Astrocyte of the spinal cord (primary cell): ENCODE data around the gene TSPAN13.

ENCODE experiments used
- DNase-seq: peaks from one replicate; pipeline ENCODE4 v3.0.0; 2011; ENCODE audit warnings: low read depth, low spot score
- H3K4me3 ChIP-seq: 2 replicates; pipeline ENCODE4 v1.5.1; 2011; ENCODE audit warnings: low read depth, mild to moderate bottlenecking, low read length, moderate library complexity
- in situ Hi-C: cut with HindIII; loops from 2 replicates; pipeline ENCODE4 v1.10.0; 2017; ENCODE audit warnings: low sequenced_read_pairs
- TF ChIP-seq, protein P1 (sequence below): IDR thresholded peaks from 2 replicates; pipeline ENCODE4 v1.5.1; 2012; ENCODE audit warnings: low read depth, mild to moderate bottlenecking, low read length, inconsistent platforms

The TSPAN13 gene

DNA sequence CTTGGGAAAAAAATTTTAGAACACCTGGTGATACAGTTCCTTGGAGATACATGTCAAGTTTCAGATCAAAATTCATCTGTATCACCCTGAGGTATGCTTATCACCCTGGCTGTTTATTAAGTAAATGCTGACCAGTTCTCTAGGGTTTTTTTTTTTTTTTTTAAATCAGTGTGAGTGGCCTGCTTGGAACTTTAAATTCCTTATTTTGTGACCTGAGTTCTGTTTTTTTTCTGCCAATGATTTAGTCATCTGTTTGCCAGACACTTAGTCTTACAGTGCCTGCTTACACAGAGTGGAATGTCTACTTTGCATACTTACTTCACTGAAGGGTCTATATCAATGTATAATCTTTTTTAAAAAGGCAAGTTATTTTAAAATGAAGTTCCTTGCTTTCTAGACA, 1.8 kb downstream of the TSPAN13 start:
- in situ Hi-C loops, result no loop called here
- no peak overlapping the region for H3K4me3 ChIP-seq
- TF ChIP-seq, protein P1, sequence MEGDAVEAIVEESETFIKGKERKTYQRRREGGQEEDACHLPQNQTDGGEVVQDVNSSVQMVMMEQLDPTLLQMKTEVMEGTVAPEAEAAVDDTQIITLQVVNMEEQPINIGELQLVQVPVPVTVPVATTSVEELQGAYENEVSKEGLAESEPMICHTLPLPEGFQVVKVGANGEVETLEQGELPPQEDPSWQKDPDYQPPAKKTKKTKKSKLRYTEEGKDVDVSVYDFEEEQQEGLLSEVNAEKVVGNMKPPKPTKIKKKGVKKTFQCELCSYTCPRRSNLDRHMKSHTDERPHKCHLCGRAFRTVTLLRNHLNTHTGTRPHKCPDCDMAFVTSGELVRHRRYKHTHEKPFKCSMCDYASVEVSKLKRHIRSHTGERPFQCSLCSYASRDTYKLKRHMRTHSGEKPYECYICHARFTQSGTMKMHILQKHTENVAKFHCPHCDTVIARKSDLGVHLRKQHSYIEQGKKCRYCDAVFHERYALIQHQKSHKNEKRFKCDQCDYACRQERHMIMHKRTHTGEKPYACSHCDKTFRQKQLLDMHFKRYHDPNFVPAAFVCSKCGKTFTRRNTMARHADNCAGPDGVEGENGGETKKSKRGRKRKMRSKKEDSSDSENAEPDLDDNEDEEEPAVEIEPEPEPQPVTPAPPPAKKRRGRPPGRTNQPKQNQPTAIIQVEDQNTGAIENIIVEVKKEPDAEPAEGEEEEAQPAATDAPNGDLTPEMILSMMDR, result no peak
- peak; percentile 20 for DNase-seq

DNA sequence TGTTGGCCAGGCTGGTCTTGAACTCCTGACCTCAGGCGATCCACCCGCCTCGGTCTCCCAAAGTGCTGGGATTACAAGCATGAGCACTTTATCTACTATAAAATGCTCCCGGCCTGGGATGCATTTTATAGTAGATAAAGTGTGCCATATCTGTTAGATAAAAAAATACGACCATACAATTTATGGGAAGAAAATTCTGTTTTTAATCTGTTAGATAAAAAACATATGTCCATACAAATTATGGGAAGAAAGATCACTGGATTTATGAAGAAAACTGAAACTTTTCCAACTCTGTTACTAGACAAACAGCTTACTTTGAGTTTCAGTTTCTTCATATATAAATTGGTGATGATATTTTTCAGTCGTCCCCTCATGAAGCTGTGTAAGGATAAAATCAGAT, 4.5 kb downstream of the TSPAN13 start:
- in situ Hi-C loops, result no loop called here
- TF ChIP-seq, protein P1, result no peak
- DNase-seq, result no peak
- no peak overlapping the region for H3K4me3 ChIP-seq

DNA sequence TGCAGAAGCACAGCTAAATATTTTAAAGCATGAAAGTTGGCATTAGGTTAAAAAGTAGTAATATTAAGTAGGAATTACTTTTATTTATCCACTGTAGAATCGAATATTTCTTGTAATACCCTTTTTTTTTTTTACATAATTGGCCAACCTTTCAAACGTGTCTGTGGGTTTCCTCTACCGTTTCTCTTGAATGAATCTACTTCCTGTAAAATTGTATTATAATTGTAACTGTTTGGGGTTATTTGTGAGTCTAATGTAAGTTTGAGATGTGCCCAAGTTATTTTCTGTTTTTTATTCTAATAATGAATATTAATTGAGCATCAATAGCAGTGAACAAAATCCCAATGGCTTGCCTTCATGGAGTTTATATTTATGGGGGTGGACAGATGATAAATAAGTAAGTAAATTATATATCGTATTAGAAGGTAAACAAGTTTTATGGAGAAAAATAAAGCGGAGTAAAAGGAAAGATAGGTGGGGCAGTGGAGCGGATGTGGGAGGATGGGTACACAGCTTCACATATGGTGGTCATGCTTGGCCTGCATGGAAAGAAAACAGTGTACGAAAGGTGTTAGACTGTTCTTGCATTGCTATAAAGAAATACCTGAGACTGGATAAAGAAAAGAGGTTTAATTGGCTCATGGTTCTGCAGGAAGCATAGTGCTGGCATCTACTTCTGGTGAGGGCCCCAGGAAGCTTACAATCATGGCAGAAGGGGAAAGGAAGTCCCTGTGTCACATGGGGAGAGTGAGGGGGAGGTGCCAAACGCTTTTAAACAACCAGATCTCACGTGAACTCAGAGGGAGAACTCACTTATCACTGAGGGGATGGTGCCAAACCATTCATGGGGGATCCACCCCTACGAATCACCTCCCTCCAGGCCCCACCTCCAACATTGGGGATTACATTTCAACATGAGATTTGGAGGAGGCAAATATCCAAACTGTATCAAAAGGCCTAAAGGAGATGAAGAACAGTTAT, 5.4 kb downstream of the TSPAN13 start:
- TF ChIP-seq, protein P1, result no peak
- H3K4me3 ChIP-seq, result no peak overlapping the region
- no peak for DNase-seq
- in situ Hi-C loops, result no loop called here

DNA sequence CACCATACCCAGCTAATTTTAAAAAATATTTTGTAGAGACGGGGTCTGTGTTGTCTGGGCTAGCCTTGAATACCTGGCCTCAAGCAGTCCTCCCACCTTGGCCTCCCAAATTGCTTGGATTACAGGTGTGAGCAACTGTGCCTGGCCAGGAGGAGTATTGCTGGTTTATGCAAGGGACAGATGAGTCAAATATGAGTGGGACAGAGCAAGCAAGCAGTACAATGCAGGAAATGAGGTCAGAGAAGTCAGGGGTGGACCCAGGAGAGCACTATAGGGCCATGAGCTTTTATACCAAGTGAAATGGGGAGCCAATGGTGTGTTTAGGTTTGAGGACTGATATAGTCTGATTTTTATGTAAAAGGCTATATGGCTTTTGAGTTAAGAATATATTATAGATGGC, 6.3 kb downstream of the TSPAN13 start:
- no peak for DNase-seq
- TF ChIP-seq, protein P1, result no peak
- in situ Hi-C loops, result no loop called here
- no peak overlapping the region for H3K4me3 ChIP-seq

DNA sequence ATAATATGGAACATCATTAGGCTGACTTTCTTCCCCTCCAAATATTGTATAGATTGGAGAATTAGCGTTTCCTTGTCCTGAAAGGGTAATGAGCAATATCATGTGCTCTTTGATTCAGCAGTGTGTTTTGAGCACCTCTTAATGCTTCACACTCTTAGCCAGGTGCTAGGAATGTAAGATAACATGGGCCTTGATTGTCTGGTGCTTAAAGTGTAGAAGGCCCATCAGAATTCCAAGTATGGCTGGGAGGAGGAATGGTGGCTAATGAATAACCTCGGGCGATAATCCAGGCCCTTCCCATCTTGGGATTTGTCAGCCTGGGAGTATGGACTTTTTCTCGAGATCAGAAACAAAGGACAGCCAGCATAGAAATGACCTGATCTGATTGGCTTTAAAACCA, 8.6 kb downstream of the TSPAN13 start:
- TF ChIP-seq, protein P1, result no peak
- DNase-seq, result no peak
- in situ Hi-C loops, result no loop called here
- H3K4me3 ChIP-seq, result no peak overlapping the region

DNA sequence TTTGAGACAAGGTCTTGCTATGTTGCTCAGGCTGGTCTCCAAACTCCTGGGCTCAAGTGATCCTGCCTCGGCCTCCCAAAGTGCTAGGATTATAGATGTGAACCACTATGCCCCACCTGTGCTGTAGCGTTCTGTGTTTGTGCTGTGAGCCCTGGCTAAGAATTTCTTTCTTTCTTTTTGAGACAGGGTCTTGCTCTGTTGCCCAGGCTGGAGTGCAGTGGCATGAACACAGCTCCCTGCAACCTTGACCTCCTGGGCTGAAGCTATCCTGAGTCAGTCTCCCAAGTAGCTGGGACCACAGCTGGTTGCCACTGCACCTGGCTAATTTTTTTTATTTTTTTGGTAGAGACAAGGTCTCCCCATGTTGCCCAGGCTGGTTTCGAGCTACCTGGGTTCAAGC, 11.4 kb downstream of the TSPAN13 start:
- in situ Hi-C loops, result no loop called here
- no peak overlapping the region for H3K4me3 ChIP-seq
- DNase-seq, result no peak
- TF ChIP-seq, protein P1, result no peak
